Hematopoietic multipotent progenitor cell (in vitro differentiated cells): Measurements from ENCODE around the gene EHD1. TPM values are rescaled to one million over a fixed set of nuclear protein-coding genes. Genes with fewer than 3 reads are reported as not detected.

Experiments
- DNase-seq, 3 donors: peaks; one replicate each; pipeline ENCODE4 v3.0.0-alpha.2; 2011 to 2015; ENCODE audit warnings: low read depth in 2 of 3, low spot score in 2 of 3
- total RNA-seq: library from RNA; depleted of rRNA; stranded (reverse); fragments of >200 nt; gene quantifications from one replicate; pipeline ENCODE4 v1.2.3, GENCODE V29; 2012

EHD1 gene
- total RNA-seq, 1 donor: 105 TPM

GRCh38 chr11:64910451-64911093 lies 32.2 kb upstream of the EHD1 start:
- DNase-seq: no peak

GRCh38 chr11:64909653-64910343 lies 31.4 kb upstream of the EHD1 start:
- no peak for DNase-seq

GRCh38 chr11:64908766-64909165 lies 30.3 kb upstream of the EHD1 start:
- no peak for DNase-seq

GRCh38 chr11:64906314-64906635 lies 27.9 kb upstream of the EHD1 start:
- DNase-seq: no peak

GRCh38 chr11:64905516-64906313 lies 27.3 kb upstream of the EHD1 start:
- no peak for DNase-seq

GRCh38 chr11:64903291-64903833 lies 24.9 kb upstream of the EHD1 start:
- DNase-seq: no peak

- DNase-seq: no peak
These were observed 23.9 kb upstream of the EHD1 start for GRCh38 chr11:64902102-64902900.

GRCh38 chr11:64900774-64901173 lies 22.4 kb upstream of the EHD1 start:
- no peak for DNase-seq

- DNase-seq: no peak
These were observed 21.9 kb upstream of the EHD1 start for GRCh38 chr11:64900263-64900678.

GRCh38 chr11:64898541-64898940 lies 20.1 kb upstream of the EHD1 start:
- DNase-seq: no peak

- DNase-seq: no peak
These were observed 19.6 kb upstream of the EHD1 start for GRCh38 chr11:64898076-64898445.

GRCh38 chr11:64897381-64898075 lies 19.1 kb upstream of the EHD1 start:
- DNase-seq: no peak

- no peak for DNase-seq
These were observed 18.1 kb upstream of the EHD1 start for GRCh38 chr11:64896448-64897022.

- no peak for DNase-seq
These were observed 16.5 kb upstream of the EHD1 start for GRCh38 chr11:64894812-64895452.

- peak; percentile 82 to 87 (median 85) for DNase-seq
These were observed 15.8 kb upstream of the EHD1 start for GRCh38 chr11:64894070-64894811.

- no peak for DNase-seq
These were observed 15.0 kb upstream of the EHD1 start for GRCh38 chr11:64893194-64894069.

GRCh38 chr11:64892838-64893193 lies 14.4 kb upstream of the EHD1 start:
- DNase-seq: no peak

GRCh38 chr11:64892411-64892831 lies 14.0 kb upstream of the EHD1 start:
- DNase-seq: no peak
